Memory B cell (primary cell): ENCODE results near the gene CCDC32.

Experiments
- ATAC-seq: fragments of 150-1000 bp; cut with Tn5 transposase; 2 replicates; pipeline ENCODE4 v1.10.0; 2021; ENCODE audit warnings: low read depth, mild to moderate bottlenecking, moderate library complexity
- DNase-seq, 2 donors: peaks; one replicate each; pipeline ENCODE4 v3.0.0; 2022; ENCODE audit warnings: low spot score in 2 of 2
- H3K27ac Mint-ChIP-seq: one replicate; pipeline ENCODE4 v1.8.0; 2022; ENCODE audit warnings: mild to moderate bottlenecking, moderate library complexity, mixed read lengths
- H3K27me3 Mint-ChIP-seq: one replicate; pipeline ENCODE4 v1.8.0; 2022; ENCODE audit warnings: mixed read lengths
- H3K36me3 Mint-ChIP-seq: one replicate; pipeline ENCODE4 v1.8.0; 2022; ENCODE audit warnings: mild to moderate bottlenecking, mixed read lengths
- H3K4me1 Mint-ChIP-seq: one replicate; pipeline ENCODE4 v1.8.0; 2022; ENCODE audit warnings: mixed read lengths
- H3K4me3 Mint-ChIP-seq: one replicate; pipeline ENCODE4 v1.8.0; 2022; ENCODE audit warnings: mild to moderate bottlenecking, moderate library complexity, mixed read lengths
- H3K9me3 Mint-ChIP-seq: one replicate; pipeline ENCODE4 v1.8.0; 2022; ENCODE audit warnings: mixed read lengths

The CCDC32 gene, protein sequence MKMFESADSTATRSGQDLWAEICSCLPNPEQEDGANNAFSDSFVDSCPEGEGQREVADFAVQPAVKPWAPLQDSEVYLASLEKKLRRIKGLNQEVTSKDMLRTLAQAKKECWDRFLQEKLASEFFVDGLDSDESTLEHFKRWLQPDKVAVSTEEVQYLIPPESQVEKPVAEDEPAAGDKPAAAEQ

GRCh38 chr15:40564591-40565332 lies at the start of gene CCDC32:
TSS of gene CCDC32 (minus strand) at chr15:40565042. CDS start at chr15:40563015, 2,027 bp downstream.
- ATAC-seq: peak; percentile 92
- peaks cover 25% of the 10 kb centered on the region for H3K4me1 Mint-ChIP-seq
- DNase-seq: peak; percentile 74 to 89
- H3K27me3 Mint-ChIP-seq: no peaks in the 10 kb centered on the region
- peaks cover 16% of the 10 kb centered on the region for H3K36me3 Mint-ChIP-seq
- no peaks in the 10 kb centered on the region for H3K9me3 Mint-ChIP-seq
- peak within 1 kb of the TSS; percentile 93 for H3K27ac Mint-ChIP-seq
- peak within 1 kb of the TSS; percentile 95 for H3K4me3 Mint-ChIP-seq

DNA sequence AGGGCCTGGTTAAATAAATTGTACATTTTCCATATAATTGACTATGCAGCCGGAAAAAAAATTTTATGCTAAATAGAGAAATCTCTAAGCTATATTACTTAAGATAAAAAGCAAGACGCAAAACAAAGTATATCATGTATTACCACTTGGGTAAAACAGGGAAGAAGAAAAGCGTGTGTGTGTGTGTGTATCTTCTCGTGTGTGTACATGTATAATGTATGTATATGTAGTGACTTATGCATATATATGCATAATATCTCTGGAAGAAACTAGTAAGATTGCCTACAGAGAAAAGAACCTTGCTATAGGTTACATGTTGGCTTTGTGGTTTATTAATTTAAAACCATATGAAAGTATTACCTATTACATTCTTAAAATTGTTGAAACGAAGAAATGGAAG lies 48.2 kb upstream of the CCDC32 start:
- ATAC-seq (no peak), DNase-seq (no peak)
- no peaks in the 10 kb centered on the region for H3K9me3 Mint-ChIP-seq
- no peak overlapping the region for H3K4me3 Mint-ChIP-seq
- H3K4me1 Mint-ChIP-seq: peaks cover 2% of the 10 kb centered on the region
- no peak overlapping the region for H3K27ac Mint-ChIP-seq
- H3K36me3 Mint-ChIP-seq: no peaks in the 10 kb centered on the region
- no peaks in the 10 kb centered on the region for H3K27me3 Mint-ChIP-seq

- Mint-ChIP-seq H3K9me3 (no peaks in the 10 kb centered on the region), H3K27me3 (no peaks in the 10 kb centered on the region), H3K4me1 (no peaks in the 10 kb centered on the region), H3K27ac (no peak overlapping the region), H3K36me3 (peaks cover 2% of the 10 kb centered on the region), H3K4me3 (no peak overlapping the region)
- no peak for ATAC-seq
- no peak for DNase-seq
Observed at GRCh38 chr15:40603935-40604334, 39.1 kb upstream of the CCDC32 start.

DNA sequence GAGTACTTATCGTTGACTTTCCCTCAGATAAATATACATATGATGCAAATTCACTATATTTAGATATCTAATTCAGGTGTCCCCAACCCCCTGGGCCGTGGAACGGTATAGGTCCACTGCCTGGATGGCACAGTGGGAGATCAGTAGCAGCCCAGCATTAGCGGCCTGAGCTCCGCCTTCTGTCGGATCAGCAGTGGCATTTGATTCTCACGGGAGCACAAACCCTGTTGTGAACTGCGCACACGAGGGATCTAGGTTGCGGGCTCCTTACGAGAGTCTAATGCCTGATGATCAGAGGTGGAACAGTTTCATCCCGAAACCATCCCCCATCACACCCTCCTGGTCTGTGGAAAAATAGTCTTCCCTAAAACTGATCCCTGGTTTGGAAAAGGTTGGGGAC lies 36.1 kb upstream of the CCDC32 start:
- Mint-ChIP-seq H3K27me3 (no peaks in the 10 kb centered on the region), H3K36me3 (no peaks in the 10 kb centered on the region), H3K9me3 (no peaks in the 10 kb centered on the region), H3K4me3 (no peak overlapping the region), H3K4me1 (no peaks in the 10 kb centered on the region), H3K27ac (no peak overlapping the region)
- ATAC-seq: no peak
- DNase-seq: no peak

GRCh38 chr15:40598672-40599071 lies 33.8 kb upstream of the CCDC32 start:
- H3K36me3 Mint-ChIP-seq: no peaks in the 10 kb centered on the region
- H3K4me1 Mint-ChIP-seq: peaks cover 7% of the 10 kb centered on the region
- ATAC-seq: no peak
- H3K27me3 Mint-ChIP-seq: peaks cover 2% of the 10 kb centered on the region
- no peak overlapping the region for H3K27ac Mint-ChIP-seq
- no peaks in the 10 kb centered on the region for H3K9me3 Mint-ChIP-seq
- no peak overlapping the region for H3K4me3 Mint-ChIP-seq
- DNase-seq: no peak

- H3K4me3 Mint-ChIP-seq: no peak overlapping the region
- no peak for DNase-seq
- ATAC-seq: no peak
- no peaks in the 10 kb centered on the region for H3K36me3 Mint-ChIP-seq
- H3K4me1 Mint-ChIP-seq: peaks cover 7% of the 10 kb centered on the region
- peaks cover 2% of the 10 kb centered on the region for H3K27me3 Mint-ChIP-seq
- H3K27ac Mint-ChIP-seq: no peak overlapping the region
- no peaks in the 10 kb centered on the region for H3K9me3 Mint-ChIP-seq
Observed at GRCh38 chr15:40598126-40598525, 33.3 kb upstream of the CCDC32 start.

GRCh38 chr15:40597024-40597423 lies 32.2 kb upstream of the CCDC32 start:
- no peak for ATAC-seq
- H3K27me3 Mint-ChIP-seq: peaks cover 2% of the 10 kb centered on the region
- H3K36me3 Mint-ChIP-seq: no peaks in the 10 kb centered on the region
- H3K4me3 Mint-ChIP-seq: no peak overlapping the region
- DNase-seq: no peak
- no peak overlapping the region for H3K27ac Mint-ChIP-seq
- H3K4me1 Mint-ChIP-seq: peaks cover 9% of the 10 kb centered on the region
- H3K9me3 Mint-ChIP-seq: no peaks in the 10 kb centered on the region

DNA sequence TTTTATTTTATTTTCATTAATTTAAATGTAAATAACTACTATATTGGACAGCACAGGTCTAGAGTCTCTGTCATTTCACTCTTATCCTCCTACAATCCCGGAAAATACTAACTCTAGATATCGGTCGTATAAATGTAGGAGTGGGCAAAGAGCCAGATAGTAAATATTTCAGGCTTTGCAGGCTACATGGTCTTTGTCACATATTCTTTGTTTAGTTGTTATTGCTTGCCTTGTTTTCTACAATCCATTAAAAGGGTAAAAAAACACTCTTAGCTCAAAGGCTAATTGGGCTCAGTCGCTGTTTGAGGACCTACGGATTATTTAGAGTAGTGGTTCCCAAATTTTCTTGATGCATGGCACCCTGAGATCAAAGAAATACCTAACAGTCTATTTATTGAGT lies 30.9 kb upstream of the CCDC32 start:
- no peak overlapping the region for H3K4me3 Mint-ChIP-seq
- H3K36me3 Mint-ChIP-seq: no peaks in the 10 kb centered on the region
- peaks cover 2% of the 10 kb centered on the region for H3K27me3 Mint-ChIP-seq
- H3K27ac Mint-ChIP-seq: no peak overlapping the region
- H3K4me1 Mint-ChIP-seq: peaks cover 9% of the 10 kb centered on the region
- DNase-seq (no peak), ATAC-seq (no peak)
- no peaks in the 10 kb centered on the region for H3K9me3 Mint-ChIP-seq

DNA sequence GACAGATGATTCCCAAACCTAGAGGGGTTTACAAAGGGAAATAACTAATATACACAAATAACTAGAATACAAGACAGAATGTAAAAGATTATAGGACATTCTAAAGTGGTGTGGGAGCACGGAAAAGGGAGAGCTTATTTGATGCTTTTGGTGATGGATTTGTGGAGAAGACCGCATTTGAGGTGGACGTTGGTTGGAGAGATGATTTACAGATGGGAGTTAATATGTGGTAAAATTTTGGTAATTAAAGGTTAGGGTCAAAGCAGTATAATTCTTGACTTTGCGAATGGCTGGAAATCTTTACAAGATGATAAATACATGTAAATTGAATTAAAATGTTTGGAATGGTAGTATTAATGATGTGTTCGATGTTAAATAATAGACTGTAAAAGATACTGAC lies 30.4 kb upstream of the CCDC32 start:
- no peak for DNase-seq
- H3K36me3 Mint-ChIP-seq: no peaks in the 10 kb centered on the region
- H3K9me3 Mint-ChIP-seq: no peaks in the 10 kb centered on the region
- peaks cover 9% of the 10 kb centered on the region for H3K4me1 Mint-ChIP-seq
- H3K27me3 Mint-ChIP-seq: peaks cover 2% of the 10 kb centered on the region
- H3K4me3 Mint-ChIP-seq: peak overlapping the region; percentile 98
- no peak for ATAC-seq
- no peak overlapping the region for H3K27ac Mint-ChIP-seq

- no peaks in the 10 kb centered on the region for H3K9me3 Mint-ChIP-seq
- DNase-seq: no peak
- peak; percentile 41 for ATAC-seq
Observed at GRCh38 chr15:40594429-40594836, 29.6 kb upstream of the CCDC32 start.

GRCh38 chr15:40593588-40594428 lies 29.0 kb upstream of the CCDC32 start, which contains the start of gene KNL1:
TSS of gene KNL1 (plus strand) at chr15:40594249. CDS start at chr15:40602932, 8,683 bp downstream.
- ATAC-seq (peak; percentile 81), DNase-seq (peak; percentile 86 to 89)
- H3K27ac Mint-ChIP-seq: peak within 1 kb of the TSS; percentile 99
- peak within 1 kb of the TSS; percentile 98 for H3K4me3 Mint-ChIP-seq
- H3K9me3 Mint-ChIP-seq: no peaks in the 10 kb centered on the region
- peaks cover 2% of the 10 kb centered on the region for H3K27me3 Mint-ChIP-seq
- no peaks in the 10 kb centered on the region for H3K36me3 Mint-ChIP-seq
- peaks cover 12% of the 10 kb centered on the region for H3K4me1 Mint-ChIP-seq

More at GRCh38 chr15:40594429-40594836, 29.6 kb upstream of the CCDC32 start:
- peaks cover 12% of the 10 kb centered on the region for H3K4me1 Mint-ChIP-seq
- peak overlapping the region; percentile 98 for H3K4me3 Mint-ChIP-seq
- peaks cover 2% of the 10 kb centered on the region for H3K27me3 Mint-ChIP-seq
- H3K36me3 Mint-ChIP-seq: no peaks in the 10 kb centered on the region
- peak overlapping the region; percentile 99 for H3K27ac Mint-ChIP-seq

DNA sequence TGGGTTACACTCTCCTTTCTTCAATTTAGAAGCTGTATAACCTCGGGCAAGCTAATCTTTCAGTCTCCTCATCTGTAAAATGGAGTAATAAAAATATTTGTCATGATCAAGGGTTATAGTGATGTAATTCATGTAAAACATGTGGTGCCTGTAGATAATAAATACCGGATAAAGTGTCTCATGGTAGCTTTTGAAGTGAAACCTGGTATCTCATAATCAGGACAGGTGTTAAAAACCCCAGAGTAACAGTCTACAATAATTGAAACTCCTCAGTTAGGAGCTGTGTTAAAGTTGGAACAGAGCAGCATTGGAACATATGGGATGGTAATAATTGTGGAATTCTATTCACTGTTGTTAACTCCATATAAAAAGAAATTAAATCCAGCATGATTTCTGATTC lies 28.3 kb upstream of the CCDC32 start:
- H3K36me3 Mint-ChIP-seq: no peaks in the 10 kb centered on the region
- ATAC-seq (no peak), DNase-seq (no peak)
- H3K4me3 Mint-ChIP-seq: no peak overlapping the region
- H3K27me3 Mint-ChIP-seq: peaks cover 2% of the 10 kb centered on the region
- H3K9me3 Mint-ChIP-seq: no peaks in the 10 kb centered on the region
- H3K4me1 Mint-ChIP-seq: peaks cover 12% of the 10 kb centered on the region
- H3K27ac Mint-ChIP-seq: peak overlapping the region; percentile 19

- ATAC-seq (no peak), DNase-seq (no peak)
- H3K4me1 Mint-ChIP-seq: peaks cover 12% of the 10 kb centered on the region
- H3K4me3 Mint-ChIP-seq: no peak overlapping the region
- peaks cover 2% of the 10 kb centered on the region for H3K27me3 Mint-ChIP-seq
- no peak overlapping the region for H3K27ac Mint-ChIP-seq
- no peaks in the 10 kb centered on the region for H3K36me3 Mint-ChIP-seq
- H3K9me3 Mint-ChIP-seq: no peaks in the 10 kb centered on the region
Observed at GRCh38 chr15:40591389-40591788, 26.5 kb upstream of the CCDC32 start.

DNA sequence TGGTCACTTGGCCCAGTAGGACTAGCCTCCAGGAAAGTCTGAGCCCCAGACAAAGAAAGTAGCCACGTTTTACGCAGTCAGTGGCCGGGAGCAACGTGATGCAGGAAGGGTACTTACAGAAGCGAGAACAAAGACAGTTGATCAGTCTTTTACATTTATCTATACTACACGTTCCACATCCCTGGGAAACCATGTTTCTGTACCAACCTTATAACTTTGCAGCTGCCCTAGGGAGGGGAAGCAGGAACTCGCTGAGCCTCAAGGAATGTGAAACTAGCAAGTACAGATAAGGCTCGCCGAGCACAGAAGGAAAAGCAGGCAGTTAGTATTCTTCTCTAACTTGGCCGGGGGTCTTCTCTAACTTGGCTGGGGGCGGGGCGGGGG lies 25.8 kb upstream of the CCDC32 start:
- DNase-seq: no peak
- peak overlapping the region; percentile 85 for H3K4me3 Mint-ChIP-seq
- no peaks in the 10 kb centered on the region for H3K36me3 Mint-ChIP-seq
- H3K4me1 Mint-ChIP-seq: peaks cover 12% of the 10 kb centered on the region
- no peaks in the 10 kb centered on the region for H3K9me3 Mint-ChIP-seq
- peaks cover 2% of the 10 kb centered on the region for H3K27me3 Mint-ChIP-seq
- ATAC-seq: no peak
- no peak overlapping the region for H3K27ac Mint-ChIP-seq
